Endodermal cell (in vitro differentiated cells): ENCODE data around the gene STMN3. TPM values are rescaled to one million over a fixed set of nuclear protein-coding genes. Genes with fewer than 3 reads are reported as not detected.
A peak's percentile ranks its signal among the peaks of the same experiment; 100 is the strongest.

Experiments
- DNase-seq: peaks from one replicate; pipeline ENCODE4 v3.0.0-alpha.2; 2017
- H3K27ac ChIP-seq: 2 replicates; pipeline ENCODE4 v1.5.1; 2013; ENCODE audit warnings: mild to moderate bottlenecking, low read depth, low read length, moderate library complexity
- H3K27me3 ChIP-seq: 2 replicates; pipeline ENCODE4 v1.6.1; 2013; ENCODE audit warnings: mild to moderate bottlenecking, low read length, moderate library complexity; ENCODE audit not compliant: insufficient read depth, control insufficient read depth, poor library complexity, severe bottlenecking
- H3K36me3 ChIP-seq: 2 replicates; pipeline ENCODE4 v1.7.0; 2013; ENCODE audit warnings: mild to moderate bottlenecking, low read length, moderate library complexity; ENCODE audit not compliant: control insufficient read depth, insufficient read depth
- H3K4me1 ChIP-seq: one replicate; pipeline ENCODE4 v1.7.0; 2013; ENCODE audit warnings: low read length; ENCODE audit not compliant: control insufficient read depth, insufficient read depth
- H3K4me3 ChIP-seq: 2 replicates; pipeline ENCODE4 v1.5.1; 2013; ENCODE audit warnings: mild to moderate bottlenecking, low read length, moderate library complexity
- H3K9ac ChIP-seq: 2 replicates; pipeline ENCODE4 v1.6.1; 2013; ENCODE audit warnings: mild to moderate bottlenecking, low read length, moderate library complexity; ENCODE audit not compliant: poor library complexity, severe bottlenecking; ENCODE audit errors: extremely low read depth
- H3K9me3 ChIP-seq: 2 replicates; pipeline ENCODE4 v1.6.1; 2013; ENCODE audit warnings: mild to moderate bottlenecking, low read length, moderate library complexity; ENCODE audit not compliant: control insufficient read depth
- H3K27ac Mint-ChIP-seq: 2 replicates; pipeline ENCODE4 v1.8.0; 2020; ENCODE audit warnings: mixed read lengths
- H3K27me3 Mint-ChIP-seq: 2 replicates; pipeline ENCODE4 v1.8.0; 2021; ENCODE audit warnings: mild to moderate bottlenecking, mixed read lengths; ENCODE audit not compliant: insufficient read depth
- H3K36me3 Mint-ChIP-seq: 2 replicates; pipeline ENCODE4 v1.8.0; 2020; ENCODE audit warnings: low read depth, mixed read lengths
- H3K4me1 Mint-ChIP-seq: 2 replicates; pipeline ENCODE4 v1.8.0; 2020; ENCODE audit warnings: mixed read lengths
- H3K4me3 Mint-ChIP-seq: 2 replicates; pipeline ENCODE4 v1.8.0; 2020; ENCODE audit warnings: mild to moderate bottlenecking, moderate library complexity, mixed read lengths
- H3K9me3 Mint-ChIP-seq: 2 replicates; pipeline ENCODE4 v1.8.0; 2020; ENCODE audit warnings: mild to moderate bottlenecking, mixed read lengths
- CTCF ChIP-seq: fragments of 200-600 bp; sonication (generic); conservative IDR thresholded peaks from 2 replicates; pipeline ENCODE4 v1.5.0; 2021; ENCODE audit warnings: antibody characterized with exemption, mild to moderate bottlenecking
- WGBS, 2 experiments: methylation state at CpG; one replicate each; pipeline versions ENCODE4 v1.1.5 to v1.1.7; 2013; ENCODE audit warnings: missing lambda C conversion rate in 2 of 2, mixed read lengths in 1 of 2; ENCODE audit not compliant: insufficient coverage in 1 of 2, insufficient read length in 1 of 2; 5-methylcytosine and 5-hydroxymethylcytosine counted together
- total RNA-seq, 2 donors: library from RNA; stranded (reverse); fragmentation: NEBNext Ultra II Directional in 1 of 2; extraction: Animal tissue kit (Norgen Biotek cat#: 25700) in 1 of 2; gene quantifications; 2 replicates in 1 of 2; 3 replicates in 1 of 2; pipeline ENCODE4 v1.2.1, GENCODE V29; 2021

Gene STMN3
- total RNA-seq, 2 donors from 2014 or later = 6.7 to 18.3 TPM

GRCh38 chr20:63642527-63643247 is 10.5 kb downstream of the STMN3 start:
- H3K27me3 Mint-ChIP-seq = peaks cover 25% of the 10 kb centered on the region
- TF ChIP-seq CTCF = no peak
- Histone ChIP-seq H3K4me1 (no peaks in the 10 kb centered on the region), H3K4me3 (peak overlapping the region; percentile 70), H3K27me3 (no peaks in the 10 kb centered on the region), H3K9ac (no peak overlapping the region), H3K36me3 (no peaks in the 10 kb centered on the region), H3K9me3 (no peaks in the 10 kb centered on the region), H3K27ac (no peak overlapping the region)
- peak overlapping the region; percentile 55 for H3K27ac Mint-ChIP-seq
- no peaks in the 10 kb centered on the region for H3K4me1 Mint-ChIP-seq
- no peaks in the 10 kb centered on the region for H3K9me3 Mint-ChIP-seq
- 25 to 26% methylated on average over 15 to 28 of the region's 29 CpGs for WGBS, 2 experiments
- DNase-seq = peak; percentile 76
- no peaks in the 10 kb centered on the region for H3K36me3 Mint-ChIP-seq
- peak overlapping the region; percentile 62 for H3K4me3 Mint-ChIP-seq

DNA sequence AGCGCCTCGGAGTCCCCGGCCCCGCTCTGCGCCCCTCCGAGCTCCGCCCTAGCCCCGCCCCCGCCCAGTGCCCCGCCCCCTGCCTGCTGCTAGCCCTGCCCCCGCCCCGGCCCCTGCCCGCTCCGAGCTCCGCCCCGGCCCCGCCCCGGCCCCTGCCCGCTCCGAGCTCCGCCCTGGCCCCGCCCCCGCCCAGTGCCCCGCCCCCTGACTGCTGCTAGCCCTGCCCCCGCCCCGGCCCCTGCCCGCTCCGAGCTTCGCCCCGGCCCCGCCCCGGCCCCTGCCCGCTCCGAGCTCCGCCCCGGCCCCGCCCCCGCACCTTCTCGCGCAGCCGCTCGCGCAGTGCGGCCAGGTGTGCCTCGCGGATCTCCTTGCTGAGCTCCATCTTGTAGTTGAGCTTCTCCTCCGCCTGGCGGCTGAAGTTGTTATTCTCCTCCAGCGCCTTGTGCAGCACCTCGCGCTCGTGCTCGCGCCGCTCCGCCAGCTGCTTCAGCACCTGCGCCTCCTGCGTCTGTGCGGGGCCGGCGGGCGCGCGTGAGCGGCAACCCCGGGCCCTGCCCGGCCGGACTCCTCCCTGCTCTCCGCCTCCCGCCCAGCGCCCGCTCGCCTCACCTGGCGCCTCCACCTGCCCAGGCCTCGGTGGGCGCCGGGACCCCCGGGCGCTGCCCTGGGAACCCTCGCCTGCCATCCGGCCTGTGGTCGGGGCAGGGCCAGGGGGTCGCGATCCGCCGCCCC is 11.3 kb downstream of the STMN3 start:
- H3K27ac ChIP-seq = no peak overlapping the region

More for the DNA sequence above, 11.3 kb downstream of the STMN3 start:
- Mint-ChIP-seq H3K4me1 (no peaks in the 10 kb centered on the region), H3K27me3 (peaks cover 27% of the 10 kb centered on the region), H3K27ac (no peak overlapping the region), H3K9me3 (no peaks in the 10 kb centered on the region), H3K4me3 (peak overlapping the region; percentile 62), H3K36me3 (no peaks in the 10 kb centered on the region)
- no peaks in the 10 kb centered on the region for H3K4me1 ChIP-seq
- DNase-seq = peak; percentile 100
- no peaks in the 10 kb centered on the region for H3K9me3 ChIP-seq
- peak overlapping the region; percentile 70 for H3K4me3 ChIP-seq
- H3K9ac ChIP-seq = no peak overlapping the region
- WGBS, 2 experiments = 1% methylated on average over 33 to 78 of the region's 86 CpGs
- TF ChIP-seq CTCF = peak; percentile 75
- H3K36me3 ChIP-seq = no peaks in the 10 kb centered on the region
- no peaks in the 10 kb centered on the region for H3K27me3 ChIP-seq
